T-helper 2 cell treated with Interferon-gamma antibody and Interleukin-4, amounts not matched to agents 5 μg/mL and 100 μg/mL, for 36 hours (primary cell): ENCODE measurements around the gene TRPM3.

Experiments used
- DNase-seq: peaks from one replicate; pipeline ENCODE4 v3.0.0; 2021; ENCODE audit warnings: low spot score
- H3K27ac Mint-ChIP-seq: one replicate; pipeline ENCODE4 v1.8.0; 2021; ENCODE audit warnings: mild to moderate bottlenecking, mixed read lengths
- H3K27me3 Mint-ChIP-seq: one replicate; pipeline ENCODE4 v1.8.0; 2021; ENCODE audit warnings: low read depth, mixed read lengths
- H3K36me3 Mint-ChIP-seq: one replicate; pipeline ENCODE4 v1.8.0; 2021; ENCODE audit warnings: low read depth, mixed read lengths
- H3K4me1 Mint-ChIP-seq: one replicate; pipeline ENCODE4 v1.8.0; 2021; ENCODE audit warnings: low read depth, mixed read lengths
- H3K4me3 Mint-ChIP-seq: one replicate; pipeline ENCODE4 v1.8.0; 2022; ENCODE audit warnings: mild to moderate bottlenecking, moderate library complexity, mixed read lengths
- H3K9me3 Mint-ChIP-seq: one replicate; pipeline ENCODE4 v1.8.0; 2021; ENCODE audit warnings: mixed read lengths

TRPM3 gene

DNA sequence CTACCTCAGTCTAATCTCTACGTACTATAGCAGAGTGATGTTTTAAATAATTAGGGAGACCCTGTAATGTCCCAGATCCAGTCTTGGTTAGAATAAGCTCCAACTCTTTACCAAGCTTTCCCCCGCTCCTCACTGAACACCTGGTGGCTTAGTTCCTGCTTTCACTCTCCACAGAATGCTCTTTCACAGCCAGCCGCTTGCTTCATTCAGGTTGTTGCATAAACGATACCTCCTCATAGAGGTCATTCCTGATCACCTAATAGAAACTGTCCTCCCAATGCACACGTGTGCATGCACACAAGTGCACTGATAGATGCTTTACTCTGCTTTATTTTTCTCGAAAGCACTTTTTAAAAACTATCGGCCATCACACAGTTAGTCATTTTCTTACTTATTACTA, 298.1 kb downstream of the TRPM3 start:
- Mint-ChIP-seq H3K27ac (no peak overlapping the region), H3K27me3 (no peaks in the 10 kb centered on the region), H3K4me3 (no peak overlapping the region), H3K36me3 (no peaks in the 10 kb centered on the region), H3K4me1 (no peaks in the 10 kb centered on the region), H3K9me3 (no peaks in the 10 kb centered on the region)
- DNase-seq: no peak

GRCh38 chr9:70817311-70817710, 304.1 kb downstream of the TRPM3 start:
- no peaks in the 10 kb centered on the region for H3K27me3 Mint-ChIP-seq
- H3K9me3 Mint-ChIP-seq: no peaks in the 10 kb centered on the region
- no peak overlapping the region for H3K4me3 Mint-ChIP-seq
- H3K36me3 Mint-ChIP-seq: no peaks in the 10 kb centered on the region
- no peak overlapping the region for H3K27ac Mint-ChIP-seq
- no peaks in the 10 kb centered on the region for H3K4me1 Mint-ChIP-seq
- no peak for DNase-seq

DNA sequence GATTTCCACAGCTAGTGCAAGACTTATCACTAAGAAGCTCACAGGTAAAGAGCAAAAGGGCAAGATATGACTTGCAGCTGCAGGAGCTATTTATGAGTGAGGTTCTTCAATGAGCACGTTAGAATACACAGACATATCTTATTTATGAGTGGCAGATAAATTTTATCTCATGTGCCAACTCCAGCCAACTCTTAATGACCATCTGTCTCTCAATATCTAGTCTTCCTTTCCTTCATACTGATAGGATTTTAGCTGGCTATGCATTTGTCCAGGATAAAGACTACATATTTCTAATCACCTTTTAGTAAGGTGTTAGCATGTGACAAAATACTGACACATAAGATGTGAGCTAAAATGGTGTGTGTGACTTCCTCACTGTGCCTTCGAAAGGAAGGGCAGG, 304.5 kb downstream of the TRPM3 start:
- Mint-ChIP-seq H3K4me3 (no peak overlapping the region), H3K36me3 (no peaks in the 10 kb centered on the region), H3K4me1 (no peaks in the 10 kb centered on the region), H3K27me3 (no peaks in the 10 kb centered on the region), H3K27ac (no peak overlapping the region), H3K9me3 (no peaks in the 10 kb centered on the region)
- DNase-seq: no peak

- Mint-ChIP-seq H3K4me3 (no peak overlapping the region), H3K27ac (no peak overlapping the region), H3K4me1 (no peaks in the 10 kb centered on the region), H3K36me3 (no peaks in the 10 kb centered on the region), H3K9me3 (no peaks in the 10 kb centered on the region), H3K27me3 (no peaks in the 10 kb centered on the region)
- DNase-seq: no peak
These were observed 305.1 kb downstream of the TRPM3 start for GRCh38 chr9:70816316-70816715.

GRCh38 chr9:70814597-70814996, 306.8 kb downstream of the TRPM3 start:
- Mint-ChIP-seq H3K27me3 (no peaks in the 10 kb centered on the region), H3K4me1 (no peaks in the 10 kb centered on the region), H3K4me3 (no peak overlapping the region), H3K36me3 (no peaks in the 10 kb centered on the region), H3K9me3 (no peaks in the 10 kb centered on the region), H3K27ac (no peak overlapping the region)
- DNase-seq: no peak

DNA sequence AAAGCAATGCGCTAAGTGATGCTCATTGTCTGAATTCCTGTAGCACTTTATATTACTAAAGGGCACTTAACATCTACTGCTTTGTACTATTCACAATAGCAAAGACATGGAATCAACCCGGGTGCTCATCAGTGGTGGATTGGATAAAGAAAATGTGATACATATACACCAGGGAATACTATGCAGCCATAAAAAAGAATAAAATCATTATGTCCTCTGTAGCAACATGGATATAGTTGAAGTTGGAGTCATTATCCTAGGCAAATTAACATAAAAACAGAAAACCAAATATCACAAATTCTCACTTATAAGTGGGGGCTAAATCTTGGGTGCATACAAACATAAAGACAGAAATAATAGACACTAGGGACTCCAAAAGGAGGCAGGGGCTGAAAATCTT, 308.3 kb downstream of the TRPM3 start:
- H3K9me3 Mint-ChIP-seq: no peaks in the 10 kb centered on the region
- DNase-seq: no peak
- no peaks in the 10 kb centered on the region for H3K4me1 Mint-ChIP-seq

DNA sequence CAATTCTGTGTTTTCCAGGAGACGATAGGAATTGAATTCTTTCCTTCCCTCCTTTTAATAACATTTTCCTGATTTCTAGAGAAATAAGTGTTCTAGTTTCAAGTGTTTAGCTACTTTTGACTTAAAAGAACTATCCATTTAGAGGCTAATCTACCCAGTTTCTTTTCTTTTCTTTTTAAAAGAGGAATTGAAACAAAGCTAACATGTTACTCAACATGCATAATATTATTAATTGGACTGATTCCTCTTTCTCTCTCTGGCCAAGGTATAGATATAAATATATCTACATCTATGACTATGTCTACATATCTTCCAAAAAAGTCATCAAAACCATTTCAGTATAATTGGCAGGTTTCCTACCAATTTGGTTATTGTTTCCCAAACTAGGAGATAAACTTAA, 309.8 kb downstream of the TRPM3 start:
- DNase-seq: no peak
- H3K9me3 Mint-ChIP-seq: no peaks in the 10 kb centered on the region
- H3K36me3 Mint-ChIP-seq: no peaks in the 10 kb centered on the region
- H3K27me3 Mint-ChIP-seq: no peaks in the 10 kb centered on the region
- H3K4me3 Mint-ChIP-seq: no peak overlapping the region
- H3K4me1 Mint-ChIP-seq: no peaks in the 10 kb centered on the region
- H3K27ac Mint-ChIP-seq: no peak overlapping the region

More for the DNA sequence above, 308.3 kb downstream of the TRPM3 start:
- Mint-ChIP-seq H3K4me3 (no peak overlapping the region), H3K27ac (no peak overlapping the region), H3K27me3 (no peaks in the 10 kb centered on the region), H3K36me3 (no peaks in the 10 kb centered on the region)

GRCh38 chr9:70806875-70807274, 314.5 kb downstream of the TRPM3 start:
- Mint-ChIP-seq H3K4me3 (no peak overlapping the region), H3K36me3 (no peaks in the 10 kb centered on the region), H3K27ac (no peak overlapping the region), H3K4me1 (no peaks in the 10 kb centered on the region), H3K27me3 (no peaks in the 10 kb centered on the region), H3K9me3 (no peaks in the 10 kb centered on the region)
- no peak for DNase-seq

- Mint-ChIP-seq H3K27me3 (no peaks in the 10 kb centered on the region), H3K36me3 (no peaks in the 10 kb centered on the region), H3K27ac (no peak overlapping the region), H3K4me1 (no peaks in the 10 kb centered on the region), H3K4me3 (no peak overlapping the region), H3K9me3 (no peaks in the 10 kb centered on the region)
- no peak for DNase-seq
These were observed 315.5 kb downstream of the TRPM3 start for GRCh38 chr9:70805949-70806348.

- Mint-ChIP-seq H3K27me3 (no peaks in the 10 kb centered on the region), H3K4me3 (no peak overlapping the region), H3K36me3 (no peaks in the 10 kb centered on the region), H3K4me1 (no peaks in the 10 kb centered on the region), H3K9me3 (no peaks in the 10 kb centered on the region), H3K27ac (no peak overlapping the region)
- DNase-seq: no peak
These were observed 318.5 kb downstream of the TRPM3 start for GRCh38 chr9:70802758-70803436.

- H3K36me3 Mint-ChIP-seq: no peaks in the 10 kb centered on the region
- no peaks in the 10 kb centered on the region for H3K27me3 Mint-ChIP-seq
- H3K4me1 Mint-ChIP-seq: no peaks in the 10 kb centered on the region
- DNase-seq: no peak
- H3K27ac Mint-ChIP-seq: no peak overlapping the region
- H3K4me3 Mint-ChIP-seq: no peak overlapping the region
- no peaks in the 10 kb centered on the region for H3K9me3 Mint-ChIP-seq
These were observed 319.2 kb downstream of the TRPM3 start for GRCh38 chr9:70802206-70802605.

DNA sequence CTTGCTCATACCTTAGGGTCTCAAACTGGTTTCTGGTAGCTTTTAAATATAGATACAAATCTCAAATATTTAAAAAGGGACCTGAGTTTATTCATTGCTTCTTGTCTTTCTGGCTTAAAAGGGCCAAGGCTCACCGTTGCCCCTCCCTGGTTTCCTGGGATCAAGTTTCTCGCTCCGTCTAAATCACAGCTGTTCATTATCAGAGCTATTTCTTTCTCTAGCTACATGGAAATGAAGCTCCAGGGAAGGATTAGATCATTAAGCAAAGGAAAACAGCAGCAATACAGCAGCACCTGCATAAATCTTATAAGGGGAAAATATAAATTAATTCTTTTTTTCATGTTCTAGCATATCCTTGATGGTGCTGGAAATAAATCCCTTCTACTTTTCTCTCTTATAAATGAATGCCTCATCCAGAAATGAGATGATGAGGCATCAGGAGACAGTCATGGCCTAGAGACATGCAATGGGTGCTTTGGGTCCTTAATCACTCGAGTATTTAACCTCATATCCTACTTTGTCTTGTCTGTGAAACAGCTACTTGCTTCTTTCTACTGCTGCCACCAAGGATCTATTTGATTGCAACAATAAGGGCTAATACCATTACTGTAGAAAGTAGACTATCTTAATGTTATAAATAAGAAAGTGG, 320.1 kb downstream of the TRPM3 start:
- Mint-ChIP-seq H3K4me3 (no peak overlapping the region), H3K4me1 (no peaks in the 10 kb centered on the region), H3K27me3 (no peaks in the 10 kb centered on the region), H3K36me3 (no peaks in the 10 kb centered on the region), H3K27ac (no peak overlapping the region), H3K9me3 (no peaks in the 10 kb centered on the region)
- no peak for DNase-seq

- H3K4me1 Mint-ChIP-seq: no peaks in the 10 kb centered on the region
- no peaks in the 10 kb centered on the region for H3K36me3 Mint-ChIP-seq
- no peak overlapping the region for H3K27ac Mint-ChIP-seq
- no peaks in the 10 kb centered on the region for H3K27me3 Mint-ChIP-seq
- no peak overlapping the region for H3K4me3 Mint-ChIP-seq
- H3K9me3 Mint-ChIP-seq: no peaks in the 10 kb centered on the region
- DNase-seq: no peak
These were observed 323.4 kb downstream of the TRPM3 start for GRCh38 chr9:70798018-70798417.

GRCh38 chr9:70795841-70796240, 325.6 kb downstream of the TRPM3 start:
- Mint-ChIP-seq H3K4me3 (no peak overlapping the region), H3K36me3 (no peaks in the 10 kb centered on the region), H3K4me1 (no peaks in the 10 kb centered on the region), H3K27me3 (no peaks in the 10 kb centered on the region), H3K9me3 (no peaks in the 10 kb centered on the region), H3K27ac (no peak overlapping the region)
- DNase-seq: no peak

- Mint-ChIP-seq H3K27me3 (no peaks in the 10 kb centered on the region), H3K4me1 (no peaks in the 10 kb centered on the region), H3K36me3 (no peaks in the 10 kb centered on the region), H3K4me3 (no peak overlapping the region), H3K27ac (no peak overlapping the region), H3K9me3 (no peaks in the 10 kb centered on the region)
- no peak for DNase-seq
These were observed 328.6 kb downstream of the TRPM3 start for GRCh38 chr9:70792796-70793195.
